Measurements from ENCODE around the gene RHD. TPM values are rescaled to one million over a fixed set of nuclear protein-coding genes. Genes with fewer than 3 reads are reported as not detected.
"Not testable (repeated sequence)": the region's sequence is repeated elsewhere in the genome, so short reads cannot be mapped to it uniquely, and the experiment has no call there.

RHD gene
- total and polyA plus RNA-seq, 4 donors: 0.31 to 85.4 TPM; not detected in 2

GRCh38 chr1:25296501-25296900 is 24.2 kb downstream of the RHD start:
- H3K27me3 ChIP-seq (ENCODE audit: control insufficient read depth in 4 of 4, insufficient read depth in 4 of 4, low read length in 3 of 4); H3K4me3 ChIP-seq (ENCODE audit: low read depth in 1 of 3, low read length in 3 of 3); H3K9ac ChIP-seq (ENCODE audit: low read depth in 1 of 2, low read length in 2 of 2); H3K27ac ChIP-seq (ENCODE audit: low read depth in 1 of 2, low read length in 2 of 2); H3K36me3 ChIP-seq (ENCODE audit: control insufficient read depth in 4 of 4, insufficient read depth in 3 of 4, low read depth in 1 of 4, low read length in 3 of 4); H3K9me3 ChIP-seq (ENCODE audit: control insufficient read depth in 4 of 4, low read length in 3 of 4); H3K4me1 ChIP-seq (ENCODE audit: control insufficient read depth in 4 of 4, insufficient read depth in 4 of 4, low read length in 3 of 4); DNase-seq (ENCODE audit: low spot score): not testable (repeated sequence)
- 69% methylated on average over 6 of the region's 8 CpGs for WGBS

- H3K36me3 ChIP-seq (ENCODE audit: control insufficient read depth in 4 of 4, insufficient read depth in 3 of 4, low read depth in 1 of 4, low read length in 3 of 4); H3K27ac ChIP-seq (ENCODE audit: low read depth in 1 of 2, low read length in 2 of 2); H3K27me3 ChIP-seq (ENCODE audit: control insufficient read depth in 4 of 4, insufficient read depth in 4 of 4, low read length in 3 of 4); H3K9me3 ChIP-seq (ENCODE audit: control insufficient read depth in 4 of 4, low read length in 3 of 4); H3K9ac ChIP-seq (ENCODE audit: low read depth in 1 of 2, low read length in 2 of 2); H3K4me1 ChIP-seq (ENCODE audit: control insufficient read depth in 4 of 4, insufficient read depth in 4 of 4, low read length in 3 of 4); DNase-seq (ENCODE audit: low spot score); H3K4me3 ChIP-seq (ENCODE audit: low read depth in 1 of 3, low read length in 3 of 3): not testable (repeated sequence)
- WGBS: 93% methylated on average over 9 of the region's 9 CpGs
These were observed 28.4 kb downstream of the RHD start for GRCh38 chr1:25300729-25301128.

- DNase-seq (ENCODE audit: low spot score); H3K9me3 ChIP-seq (ENCODE audit: control insufficient read depth in 4 of 4, low read length in 3 of 4): not testable (repeated sequence)
- WGBS: 94% methylated on average over 3 of the region's 3 CpGs
These were observed 30.0 kb downstream of the RHD start for GRCh38 chr1:25302330-25302729.

GRCh38 chr1:25304936-25305335 is 32.6 kb downstream of the RHD start:
- not testable (repeated sequence) for H3K27ac ChIP-seq (ENCODE audit: low read depth in 1 of 2, low read length in 2 of 2); H3K9ac ChIP-seq (ENCODE audit: low read depth in 1 of 2, low read length in 2 of 2); H3K4me3 ChIP-seq (ENCODE audit: low read depth in 1 of 3, low read length in 3 of 3); H3K27me3 ChIP-seq (ENCODE audit: control insufficient read depth in 4 of 4, insufficient read depth in 4 of 4, low read length in 3 of 4); DNase-seq (ENCODE audit: low spot score); H3K9me3 ChIP-seq (ENCODE audit: control insufficient read depth in 4 of 4, low read length in 3 of 4); H3K4me1 ChIP-seq (ENCODE audit: control insufficient read depth in 4 of 4, insufficient read depth in 4 of 4, low read length in 3 of 4); H3K36me3 ChIP-seq (ENCODE audit: control insufficient read depth in 4 of 4, insufficient read depth in 3 of 4, low read depth in 1 of 4, low read length in 3 of 4)
- WGBS: 80% methylated on average over 4 of the region's 4 CpGs

More at GRCh38 chr1:25302330-25302729, 30.0 kb downstream of the RHD start:
- H3K27ac ChIP-seq (ENCODE audit: low read depth in 1 of 2, low read length in 2 of 2); H3K4me1 ChIP-seq (ENCODE audit: control insufficient read depth in 4 of 4, insufficient read depth in 4 of 4, low read length in 3 of 4); H3K9ac ChIP-seq (ENCODE audit: low read depth in 1 of 2, low read length in 2 of 2); H3K4me3 ChIP-seq (ENCODE audit: low read depth in 1 of 3, low read length in 3 of 3); H3K36me3 ChIP-seq (ENCODE audit: control insufficient read depth in 4 of 4, insufficient read depth in 3 of 4, low read depth in 1 of 4, low read length in 3 of 4); H3K27me3 ChIP-seq (ENCODE audit: control insufficient read depth in 4 of 4, insufficient read depth in 4 of 4, low read length in 3 of 4): not testable (repeated sequence)

- not testable (repeated sequence) for H3K36me3 ChIP-seq (ENCODE audit: control insufficient read depth in 4 of 4, insufficient read depth in 3 of 4, low read depth in 1 of 4, low read length in 3 of 4); H3K9ac ChIP-seq (ENCODE audit: low read depth in 1 of 2, low read length in 2 of 2); H3K4me1 ChIP-seq (ENCODE audit: control insufficient read depth in 4 of 4, insufficient read depth in 4 of 4, low read length in 3 of 4); H3K27ac ChIP-seq (ENCODE audit: low read depth in 1 of 2, low read length in 2 of 2); H3K9me3 ChIP-seq (ENCODE audit: control insufficient read depth in 4 of 4, low read length in 3 of 4); H3K27me3 ChIP-seq (ENCODE audit: control insufficient read depth in 4 of 4, insufficient read depth in 4 of 4, low read length in 3 of 4); DNase-seq (ENCODE audit: low spot score); H3K4me3 ChIP-seq (ENCODE audit: low read depth in 1 of 3, low read length in 3 of 3)
- WGBS: no CpG with 5 or more reads among the region's 1 CpG
These were observed 35.9 kb downstream of the RHD start for GRCh38 chr1:25308168-25308567.

GRCh38 chr1:25309085-25309484 is 36.8 kb downstream of the RHD start:
- not testable (repeated sequence) for H3K36me3 ChIP-seq (ENCODE audit: control insufficient read depth in 4 of 4, insufficient read depth in 3 of 4, low read depth in 1 of 4, low read length in 3 of 4); H3K27ac ChIP-seq (ENCODE audit: low read depth in 1 of 2, low read length in 2 of 2); H3K27me3 ChIP-seq (ENCODE audit: control insufficient read depth in 4 of 4, insufficient read depth in 4 of 4, low read length in 3 of 4); DNase-seq (ENCODE audit: low spot score); H3K4me1 ChIP-seq (ENCODE audit: control insufficient read depth in 4 of 4, insufficient read depth in 4 of 4, low read length in 3 of 4); H3K9ac ChIP-seq (ENCODE audit: low read depth in 1 of 2, low read length in 2 of 2); H3K4me3 ChIP-seq (ENCODE audit: low read depth in 1 of 3, low read length in 3 of 3); H3K9me3 ChIP-seq (ENCODE audit: control insufficient read depth in 4 of 4, low read length in 3 of 4)
- 88% methylated on average over 1 of the region's 1 CpG for WGBS

GRCh38 chr1:25309486-25309885 is 37.2 kb downstream of the RHD start:
- DNase-seq (ENCODE audit: low spot score); H3K27me3 ChIP-seq (ENCODE audit: control insufficient read depth in 4 of 4, insufficient read depth in 4 of 4, low read length in 3 of 4); H3K27ac ChIP-seq (ENCODE audit: low read depth in 1 of 2, low read length in 2 of 2); H3K4me1 ChIP-seq (ENCODE audit: control insufficient read depth in 4 of 4, insufficient read depth in 4 of 4, low read length in 3 of 4); H3K36me3 ChIP-seq (ENCODE audit: control insufficient read depth in 4 of 4, insufficient read depth in 3 of 4, low read depth in 1 of 4, low read length in 3 of 4); H3K9ac ChIP-seq (ENCODE audit: low read depth in 1 of 2, low read length in 2 of 2); H3K9me3 ChIP-seq (ENCODE audit: control insufficient read depth in 4 of 4, low read length in 3 of 4); H3K4me3 ChIP-seq (ENCODE audit: low read depth in 1 of 3, low read length in 3 of 3): not testable (repeated sequence)
- 91% methylated on average over 1 of the region's 1 CpG for WGBS

- not testable (repeated sequence) for H3K27me3 ChIP-seq (ENCODE audit: control insufficient read depth in 4 of 4, insufficient read depth in 4 of 4, low read length in 3 of 4); H3K36me3 ChIP-seq (ENCODE audit: control insufficient read depth in 4 of 4, insufficient read depth in 3 of 4, low read depth in 1 of 4, low read length in 3 of 4); H3K9me3 ChIP-seq (ENCODE audit: control insufficient read depth in 4 of 4, low read length in 3 of 4); H3K9ac ChIP-seq (ENCODE audit: low read depth in 1 of 2, low read length in 2 of 2); DNase-seq (ENCODE audit: low spot score); H3K27ac ChIP-seq (ENCODE audit: low read depth in 1 of 2, low read length in 2 of 2); H3K4me3 ChIP-seq (ENCODE audit: low read depth in 1 of 3, low read length in 3 of 3); H3K4me1 ChIP-seq (ENCODE audit: control insufficient read depth in 4 of 4, insufficient read depth in 4 of 4, low read length in 3 of 4)
These were observed 40.6 kb downstream of the RHD start for GRCh38 chr1:25312806-25313470.
